ENCODE measurements around the gene PPP2R5C. TPM values are rescaled to one million over a fixed set of nuclear protein-coding genes. Genes with fewer than 3 reads are reported as not detected.

The PPP2R5C gene
- polyA plus RNA-seq, 1 donor from 2014 or later: 111 TPM

GRCh38 chr14:101770183-101770582 lies 8.7 kb downstream of the PPP2R5C start:
- no peak overlapping the region for H3K27ac ChIP-seq (ENCODE audit: low read length)
- no peaks in the 10 kb centered on the region for H4K20me1 ChIP-seq (ENCODE audit: insufficient read depth)

GRCh38 chr14:101772770-101773169 lies 11.3 kb downstream of the PPP2R5C start:
- no peaks in the 10 kb centered on the region for H3K9me2 ChIP-seq (ENCODE audit: insufficient read depth, low read length)
- H3K4me3 ChIP-seq (ENCODE audit: low read length): no peak overlapping the region
- no peaks in the 10 kb centered on the region for H3K79me2 ChIP-seq (replicated peaks; ENCODE audit: insufficient read depth, low read length)
- no peaks in the 10 kb centered on the region for H3K9me3 ChIP-seq (ENCODE audit: low read length)
- H3K36me3 ChIP-seq (ENCODE audit: insufficient read depth, low read length): no peaks in the 10 kb centered on the region
- H2AFZ ChIP-seq (ENCODE audit: low read depth, low read length): no peak overlapping the region
- no peaks in the 10 kb centered on the region for H3K27me3 ChIP-seq (ENCODE audit: insufficient read depth, low read depth, low read length)
- no peak overlapping the region for H3K9ac ChIP-seq (ENCODE audit: low read length)
- H4K20me1 ChIP-seq (ENCODE audit: insufficient read depth): no peaks in the 10 kb centered on the region
- no peaks in the 10 kb centered on the region for H3F3A ChIP-seq (ENCODE audit: insufficient read depth, low read length, poor library complexity, severe bottlenecking)
- H3K27ac ChIP-seq (ENCODE audit: low read length): no peak overlapping the region
- no peak overlapping the region for H3K4me2 ChIP-seq (ENCODE audit: low read length)
- TF ChIP-seq TAF1 (IDR thresholded peaks at IDR 0.05; ENCODE audit: low read depth): no peak
- no peak for TF ChIP-seq EP300 (conservative IDR thresholded peaks at IDR 0.05; ENCODE audit: poor library complexity, severe bottlenecking)
- TF ChIP-seq POLR2AphosphoS5 (IDR thresholded peaks at IDR 0.05): no peak
- no peak for TF ChIP-seq MXI1 (conservative IDR thresholded peaks at IDR 0.05; ENCODE audit: poor library complexity, severe bottlenecking)
- TF ChIP-seq EZH2 (IDR thresholded peaks at IDR 0.05; ENCODE audit: borderline replicate concordance, insufficient read depth, low read length, poor library complexity, severe bottlenecking): no peak
- TF ChIP-seq CTCF (IDR thresholded peaks at IDR 0.05; ENCODE audit: poor library complexity, severe bottlenecking): no peak
- no peak for TF ChIP-seq REST (IDR thresholded peaks at IDR 0.05; ENCODE audit: borderline replicate concordance)

More at GRCh38 chr14:101770183-101770582, 8.7 kb downstream of the PPP2R5C start:
- no peaks in the 10 kb centered on the region for H3K9me3 ChIP-seq (ENCODE audit: low read length)
- H2AFZ ChIP-seq (ENCODE audit: low read depth, low read length): no peak overlapping the region
- TF ChIP-seq TAF1 (IDR thresholded peaks at IDR 0.05; ENCODE audit: low read depth) (no peak), EP300 (conservative IDR thresholded peaks at IDR 0.05; ENCODE audit: poor library complexity, severe bottlenecking) (no peak), REST (IDR thresholded peaks at IDR 0.05; ENCODE audit: borderline replicate concordance) (no peak), POLR2AphosphoS5 (IDR thresholded peaks at IDR 0.05) (no peak), EZH2 (IDR thresholded peaks at IDR 0.05; ENCODE audit: borderline replicate concordance, insufficient read depth, low read length, poor library complexity, severe bottlenecking) (no peak), SMC3 (conservative IDR thresholded peaks at IDR 0.05; ENCODE audit: poor library complexity) (no peak), CTCF (IDR thresholded peaks at IDR 0.05; ENCODE audit: poor library complexity, severe bottlenecking) (no peak)
- no peaks in the 10 kb centered on the region for H3K9me2 ChIP-seq (ENCODE audit: insufficient read depth, low read length)
- no peaks in the 10 kb centered on the region for H3K36me3 ChIP-seq (ENCODE audit: insufficient read depth, low read length)
- H3K27me3 ChIP-seq (ENCODE audit: insufficient read depth, low read depth, low read length): no peaks in the 10 kb centered on the region
- no peak overlapping the region for H3K9ac ChIP-seq (ENCODE audit: low read length)
- no peaks in the 10 kb centered on the region for H3F3A ChIP-seq (ENCODE audit: insufficient read depth, low read length, poor library complexity, severe bottlenecking)
- H3K79me2 ChIP-seq (replicated peaks; ENCODE audit: insufficient read depth, low read length): no peaks in the 10 kb centered on the region
- no peak overlapping the region for H3K4me3 ChIP-seq (ENCODE audit: low read length)
- no peak overlapping the region for H3K4me2 ChIP-seq (ENCODE audit: low read length)
